Natural killer cell (primary cell): Measurements from ENCODE around the gene C1QTNF9B. TPM values are rescaled to one million over a fixed set of nuclear protein-coding genes. Genes with fewer than 3 reads are reported as not detected.
"Not testable (repeated sequence)": the region's sequence is repeated elsewhere in the genome, so short reads cannot be mapped to it uniquely, and the experiment has no call there.

Experiments used
- ATAC-seq, 3 donors: fragments of 150-1000 bp in 2 of 3; fragments of 200-7000 bp in 1 of 3; cut with Tn5 transposase; 1 replicate in 1 of 3; 2 replicates in 2 of 3; pipeline ENCODE4 v1.10.0; 2021; ENCODE audit warnings: mild to moderate bottlenecking in 2 of 3, moderate library complexity in 2 of 3
- DNase-seq, 2 donors: peaks; one replicate each; pipeline versions ENCODE4 v3.0.0 to v3.0.0-alpha.2; 2013 to 2021; ENCODE audit warnings: mixed read lengths in 1 of 2
- H3K27ac ChIP-seq: one replicate; pipeline ENCODE4 v1.5.1; 2013; ENCODE audit warnings: mild to moderate bottlenecking, low read length
- H3K27me3 ChIP-seq: one replicate; pipeline ENCODE4 v1.6.1; 2013; ENCODE audit warnings: low read length; ENCODE audit not compliant: control insufficient read depth, insufficient read depth
- H3K36me3 ChIP-seq: one replicate; pipeline ENCODE4 v1.6.1; 2013; ENCODE audit warnings: low read length; ENCODE audit not compliant: control insufficient read depth, insufficient read depth
- H3K4me1 ChIP-seq: one replicate; pipeline ENCODE4 v1.6.1; 2013; ENCODE audit warnings: low read length; ENCODE audit not compliant: control insufficient read depth, insufficient read depth
- H3K4me3 ChIP-seq: one replicate; pipeline ENCODE4 v1.5.1; 2013; ENCODE audit warnings: low read length
- H3K9me3 ChIP-seq: one replicate; pipeline ENCODE4 v1.6.1; 2013; ENCODE audit warnings: low read length; ENCODE audit not compliant: control insufficient read depth, insufficient read depth
- H3K27ac Mint-ChIP-seq, 2 donors: one replicate each; pipeline ENCODE4 v1.8.0; 2022; ENCODE audit warnings: mild to moderate bottlenecking in 2 of 2, mixed read lengths in 2 of 2, moderate library complexity in 1 of 2
- H3K27me3 Mint-ChIP-seq, 2 donors: one replicate each; pipeline ENCODE4 v1.8.0; 2022; ENCODE audit warnings: low read depth in 2 of 2, mixed read lengths in 2 of 2
- H3K36me3 Mint-ChIP-seq: one replicate; pipeline ENCODE4 v1.8.0; 2022; ENCODE audit warnings: mixed read lengths
- H3K4me1 Mint-ChIP-seq, 2 donors: one replicate each; pipeline ENCODE4 v1.8.0; 2022; ENCODE audit warnings: mixed read lengths in 2 of 2
- H3K4me3 Mint-ChIP-seq: one replicate; pipeline ENCODE4 v1.8.0; 2022; ENCODE audit warnings: mild to moderate bottlenecking, moderate library complexity, mixed read lengths
- H3K9me3 Mint-ChIP-seq, 2 donors: one replicate each; pipeline ENCODE4 v1.8.0; 2022; ENCODE audit warnings: mixed read lengths in 2 of 2
- CTCF ChIP-seq: fragments of 200-600 bp; IDR thresholded peaks from one replicate; pipeline ENCODE4 v1.8.0; 2022; ENCODE audit warnings: antibody characterized with exemption
- WGBS: methylation state at CpG from one replicate; pipeline ENCODE4 v1.1.7; 2013; ENCODE audit warnings: missing lambda C conversion rate; ENCODE audit not compliant: insufficient coverage; 5-methylcytosine and 5-hydroxymethylcytosine counted together
- intact Hi-C: fragments of 100-400 bp; cut with micrococcal nuclease; formaldehyde crosslinking; loops from one replicate; pipeline ENCODE4 v1.14.2; 2022
- total RNA-seq, 4 donors: library from RNA; stranded (reverse); fragments of 120-200 nt in 1 of 4; gene quantifications; one replicate each; pipeline versions ENCODE4 v1.2.3 to v1.2.4, GENCODE V29; 2013 to 2022

C1QTNF9B gene
- total RNA-seq, 3 donors from 2014 or later (not counting 1 experiment from before 2014, with no cell fraction given), result not detected

GRCh38 chr13:23941211-23941610 lies 43.9 kb upstream of the C1QTNF9B start:
- peaks cover 31 to 60% of the 10 kb centered on the region in 2 donors for H3K27me3 Mint-ChIP-seq
- intact Hi-C loops, result no loop called here
- DNase-seq, result no peak

GRCh38 chr13:23939666-23940065 lies 42.4 kb upstream of the C1QTNF9B start:
- H3K27me3 ChIP-seq, H3K4me3 Mint-ChIP-seq, H3K27ac Mint-ChIP-seq, H3K27ac ChIP-seq, H3K36me3 ChIP-seq, intact Hi-C loops, H3K9me3 ChIP-seq, H3K9me3 Mint-ChIP-seq, H3K4me1 Mint-ChIP-seq, H3K4me1 ChIP-seq, H3K4me3 ChIP-seq, DNase-seq, ATAC-seq, H3K36me3 Mint-ChIP-seq: not testable (repeated sequence)
- H3K27me3 Mint-ChIP-seq, result peaks cover 38 to 57% of the 10 kb centered on the region in 2 donors
- 93% methylated on average over 3 of the region's 3 CpGs for WGBS

More at GRCh38 chr13:23941211-23941610, 43.9 kb upstream of the C1QTNF9B start:
- Histone ChIP-seq H3K36me3 (no peaks in the 10 kb centered on the region), H3K9me3 (no peaks in the 10 kb centered on the region), H3K27me3 (no peaks in the 10 kb centered on the region), H3K27ac (no peak overlapping the region), H3K4me3 (no peak overlapping the region), H3K4me1 (no peaks in the 10 kb centered on the region)
- Mint-ChIP-seq H3K27ac (no peak overlapping the region), H3K36me3 (peaks cover 7% of the 10 kb centered on the region), H3K4me1 (no peaks in the 10 kb centered on the region), H3K4me3 (no peak overlapping the region), H3K9me3 (peaks cover 2 to 5% of the 10 kb centered on the region in 2 donors)
- no CpG with 5 or more reads among the region's 3 CpGs for WGBS
- no peak for ATAC-seq
- TF ChIP-seq CTCF, result no peak

- Mint-ChIP-seq H3K27ac (no peak overlapping the region), H3K9me3 (peaks cover 2 to 5% of the 10 kb centered on the region in 2 donors), H3K4me3 (no peak overlapping the region), H3K4me1 (no peaks in the 10 kb centered on the region), H3K36me3 (peaks cover 5% of the 10 kb centered on the region), H3K27me3 (peaks cover 40 to 50% of the 10 kb centered on the region in 2 donors)
- intact Hi-C loops, result no loop called here
- Histone ChIP-seq H3K4me3 (no peak overlapping the region), H3K9me3 (no peaks in the 10 kb centered on the region), H3K27ac (no peak overlapping the region), H3K27me3 (peaks cover 9% of the 10 kb centered on the region), H3K36me3 (no peaks in the 10 kb centered on the region), H3K4me1 (no peaks in the 10 kb centered on the region)
- DNase-seq (no peak), ATAC-seq (no peak)
- WGBS, result 100% methylated on average over 2 of the region's 2 CpGs
- TF ChIP-seq CTCF, result no peak
Observed at GRCh38 chr13:23934520-23934919, 37.2 kb upstream of the C1QTNF9B start.

GRCh38 chr13:23928985-23929384 lies 31.7 kb upstream of the C1QTNF9B start:
- Histone ChIP-seq H3K27ac (no peak overlapping the region), H3K27me3 (peaks cover 11% of the 10 kb centered on the region), H3K9me3 (no peaks in the 10 kb centered on the region), H3K4me1 (no peaks in the 10 kb centered on the region), H3K4me3 (no peak overlapping the region), H3K36me3 (no peaks in the 10 kb centered on the region)
- 91% methylated on average over 2 of the region's 2 CpGs for WGBS
- no peaks in the 10 kb centered on the region for H3K9me3 Mint-ChIP-seq
- no peaks in the 10 kb centered on the region for H3K4me1 Mint-ChIP-seq
- TF ChIP-seq CTCF, result no peak
- DNase-seq (no peak), ATAC-seq (no peak)
- peaks cover 16 to 34% of the 10 kb centered on the region in 2 donors for H3K27me3 Mint-ChIP-seq
- H3K4me3 Mint-ChIP-seq, result no peak overlapping the region
- no peaks in the 10 kb centered on the region for H3K36me3 Mint-ChIP-seq
- H3K27ac Mint-ChIP-seq, result no peak overlapping the region
- intact Hi-C loops, result no loop called here
